GM12874 (cell line): ENCODE data around the gene RASSF7.

ENCODE experiments used
- TF ChIP-seq, protein P1 (sequence below): IDR thresholded peaks from 2 replicates; pipeline ENCODE4 v1.5.1; 2011; ENCODE audit warnings: low read depth, mild to moderate bottlenecking, control low read depth, low read length, moderate library complexity; ENCODE audit not compliant: insufficient read depth

Gene RASSF7

DNA sequence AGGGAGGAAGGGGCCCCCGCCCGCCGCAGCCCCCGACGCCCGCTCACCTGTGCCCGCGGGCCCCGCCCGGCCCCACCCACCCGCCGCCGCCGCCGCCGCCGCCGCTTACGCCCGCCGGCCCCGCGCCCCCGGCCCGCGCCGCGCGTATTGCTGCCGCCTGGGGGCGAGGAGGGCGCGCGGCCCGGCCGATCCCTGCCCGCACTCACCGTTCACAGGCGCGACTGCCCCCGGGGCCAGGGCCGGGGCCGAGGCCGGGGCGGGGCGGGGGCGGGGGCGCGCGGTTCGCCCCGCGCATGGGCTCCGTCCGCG is 25.6 kb upstream of the RASSF7 start:
- TF ChIP-seq, protein P1, sequence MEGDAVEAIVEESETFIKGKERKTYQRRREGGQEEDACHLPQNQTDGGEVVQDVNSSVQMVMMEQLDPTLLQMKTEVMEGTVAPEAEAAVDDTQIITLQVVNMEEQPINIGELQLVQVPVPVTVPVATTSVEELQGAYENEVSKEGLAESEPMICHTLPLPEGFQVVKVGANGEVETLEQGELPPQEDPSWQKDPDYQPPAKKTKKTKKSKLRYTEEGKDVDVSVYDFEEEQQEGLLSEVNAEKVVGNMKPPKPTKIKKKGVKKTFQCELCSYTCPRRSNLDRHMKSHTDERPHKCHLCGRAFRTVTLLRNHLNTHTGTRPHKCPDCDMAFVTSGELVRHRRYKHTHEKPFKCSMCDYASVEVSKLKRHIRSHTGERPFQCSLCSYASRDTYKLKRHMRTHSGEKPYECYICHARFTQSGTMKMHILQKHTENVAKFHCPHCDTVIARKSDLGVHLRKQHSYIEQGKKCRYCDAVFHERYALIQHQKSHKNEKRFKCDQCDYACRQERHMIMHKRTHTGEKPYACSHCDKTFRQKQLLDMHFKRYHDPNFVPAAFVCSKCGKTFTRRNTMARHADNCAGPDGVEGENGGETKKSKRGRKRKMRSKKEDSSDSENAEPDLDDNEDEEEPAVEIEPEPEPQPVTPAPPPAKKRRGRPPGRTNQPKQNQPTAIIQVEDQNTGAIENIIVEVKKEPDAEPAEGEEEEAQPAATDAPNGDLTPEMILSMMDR = no peak

DNA sequence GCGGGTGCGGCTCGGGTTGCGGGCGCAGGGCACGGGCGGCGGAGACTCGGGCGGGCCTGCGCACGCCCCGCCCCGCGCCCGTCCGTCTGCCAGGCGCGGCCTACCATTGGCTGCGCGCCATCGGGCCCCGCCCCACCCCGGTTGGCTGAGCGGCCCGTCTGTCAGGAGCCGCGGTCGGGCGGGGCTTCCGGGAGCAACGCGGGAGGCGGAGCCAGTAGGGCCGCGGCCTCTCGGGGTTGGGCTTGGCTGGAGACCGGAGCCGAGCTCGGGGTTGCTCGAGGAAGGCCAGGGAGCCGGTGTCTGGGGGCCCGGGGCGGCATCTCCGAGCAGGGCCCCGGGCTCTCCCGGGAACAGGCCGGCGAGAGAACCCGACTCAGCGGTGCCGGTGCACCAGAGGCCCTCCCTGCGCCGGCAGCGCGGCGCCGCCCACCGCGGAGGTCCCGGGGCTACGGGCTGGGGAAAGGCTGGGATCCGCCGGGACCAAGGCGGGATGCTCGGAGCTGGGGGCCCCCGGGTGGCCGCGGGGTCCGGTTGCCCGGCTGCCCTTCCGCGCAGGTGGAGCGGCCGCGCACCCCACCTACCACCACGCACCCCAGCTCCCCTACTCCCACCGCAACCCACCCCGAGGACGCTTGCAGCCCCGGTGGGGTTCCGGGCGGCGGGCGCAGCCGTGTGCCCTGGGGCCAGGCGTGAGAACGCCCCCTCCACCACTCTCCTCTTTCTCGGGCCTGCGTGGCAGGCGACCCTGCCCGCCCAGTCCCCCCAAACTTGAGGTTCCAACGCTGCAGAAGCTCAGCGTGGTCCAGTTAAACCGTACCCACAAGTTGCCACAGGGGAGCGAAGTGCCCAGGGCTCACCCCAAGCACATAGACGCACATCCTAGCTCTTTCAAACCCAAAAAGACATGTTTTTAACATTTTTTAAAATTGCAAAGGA is 25.0 kb upstream of the RASSF7 start, which contains the start of gene HRAS:
TSS of gene HRAS (minus strand) at position 58 of the 936 bp plus-strand sequence.
- TF ChIP-seq, protein P1 = no peak

DNA sequence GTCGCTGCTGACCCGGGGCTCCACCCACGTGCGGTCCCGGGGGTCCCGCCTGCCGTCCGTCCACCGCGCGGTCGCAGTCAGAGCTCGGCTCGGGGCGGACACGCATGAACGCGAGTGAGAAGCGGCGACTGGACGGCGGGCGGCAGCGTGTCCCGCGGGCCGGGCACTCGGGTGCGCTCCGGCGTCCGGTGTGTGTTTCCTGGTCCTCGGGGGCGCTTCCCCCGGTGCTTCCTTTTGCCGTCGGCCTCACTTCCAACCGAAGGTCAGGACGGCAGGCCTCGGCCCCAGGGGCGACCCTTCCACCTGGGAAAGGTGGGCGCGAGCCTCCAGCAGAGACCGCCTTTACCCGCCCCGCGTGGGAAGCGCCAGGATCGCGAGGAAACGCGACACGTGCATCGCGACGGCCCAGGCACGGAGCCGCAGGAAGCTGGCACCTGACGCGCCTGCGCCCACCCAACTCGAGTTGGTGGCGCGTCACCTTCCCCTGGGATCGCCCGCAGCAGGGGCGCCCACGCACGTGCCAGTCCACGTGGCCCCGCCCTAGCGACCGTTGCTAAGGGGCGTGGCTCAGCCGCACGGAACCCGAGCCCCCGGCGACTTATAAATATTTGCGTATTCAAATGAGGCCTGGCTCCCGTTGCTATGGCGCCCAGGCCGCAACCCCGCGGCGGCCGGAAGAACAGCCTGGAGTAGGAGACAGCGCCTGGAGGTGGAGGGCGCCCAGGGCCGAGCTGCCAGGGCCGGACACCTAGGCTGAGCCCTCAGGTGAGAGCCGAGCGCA is 23.7 kb upstream of the RASSF7 start, which contains the start of gene LRRC56:
TSS of gene LRRC56 (plus strand) at position 687 of the 781 bp plus-strand sequence. CDS start 3,158 bp downstream, outside the sequence.
- TF ChIP-seq, protein P1 = no peak

DNA sequence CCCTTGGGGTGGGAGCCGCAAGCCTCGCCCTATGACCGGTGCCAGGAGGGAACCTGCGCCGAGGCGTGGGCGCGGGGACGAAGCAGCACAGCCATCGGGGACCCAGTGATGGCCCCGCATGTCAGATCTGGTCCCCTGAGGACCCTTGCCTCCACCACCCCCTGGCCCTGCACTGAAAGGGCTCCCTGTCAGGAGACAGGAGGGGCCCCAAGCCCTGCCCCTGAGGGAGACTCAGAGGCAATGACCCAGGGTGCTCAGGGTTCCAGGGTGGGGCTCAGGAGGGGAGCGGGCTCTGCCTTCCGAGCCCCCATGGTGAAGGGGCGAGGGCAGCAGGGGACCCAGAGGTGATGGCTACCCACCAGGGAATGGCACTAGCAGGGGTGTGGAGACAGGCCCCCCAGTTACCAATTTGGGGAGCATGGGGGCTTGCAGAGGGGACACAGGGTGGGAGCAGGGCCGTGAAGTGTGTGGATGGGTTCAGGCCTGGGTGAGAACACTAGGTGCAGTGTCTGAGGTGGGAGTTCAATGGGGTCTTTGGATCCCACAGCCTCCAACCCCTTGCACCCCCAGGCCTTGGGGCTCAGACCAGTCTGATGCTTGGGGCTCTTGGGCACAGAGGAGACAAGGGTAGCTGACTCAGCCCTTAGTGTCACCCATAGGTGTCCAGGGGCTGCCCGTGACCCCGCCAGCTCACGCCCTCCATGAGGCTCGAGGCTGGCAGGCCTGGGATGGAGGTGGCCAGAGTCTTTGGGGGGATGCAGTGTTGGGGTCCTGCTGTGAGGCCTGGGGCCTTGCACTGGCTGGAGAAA is 22.9 kb upstream of the RASSF7 start:
- TF ChIP-seq, protein P1 = no peak

DNA sequence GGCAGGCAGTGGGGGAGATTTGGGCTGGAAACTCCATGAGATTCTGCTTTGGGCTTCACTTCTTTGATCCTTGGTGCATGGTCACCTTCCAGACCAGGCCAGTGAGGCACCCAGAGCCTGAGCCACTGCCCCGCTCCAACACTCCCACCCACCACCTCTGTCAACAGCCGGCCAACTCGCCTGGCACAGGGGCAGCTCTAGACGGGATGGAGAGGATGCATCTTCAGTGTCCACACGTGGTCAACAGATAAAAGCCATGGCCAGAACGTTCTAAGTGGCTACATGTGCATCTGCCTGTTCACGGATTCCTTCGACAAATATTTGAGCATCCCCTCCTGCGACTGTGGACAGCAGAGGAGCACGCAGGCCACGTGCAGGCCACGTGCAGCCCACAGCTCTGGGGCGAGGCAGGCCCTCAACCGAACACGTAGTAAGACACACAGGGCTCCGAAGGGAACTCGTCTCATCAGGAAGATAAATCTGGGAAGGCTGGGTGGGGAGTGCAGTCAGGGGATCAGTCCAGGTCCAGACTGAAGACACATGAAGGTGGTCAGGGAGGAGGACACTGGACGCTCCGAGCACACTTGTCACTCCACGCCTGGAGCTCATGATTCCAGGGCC is 22.2 kb upstream of the RASSF7 start:
- TF ChIP-seq, protein P1 = no peak

DNA sequence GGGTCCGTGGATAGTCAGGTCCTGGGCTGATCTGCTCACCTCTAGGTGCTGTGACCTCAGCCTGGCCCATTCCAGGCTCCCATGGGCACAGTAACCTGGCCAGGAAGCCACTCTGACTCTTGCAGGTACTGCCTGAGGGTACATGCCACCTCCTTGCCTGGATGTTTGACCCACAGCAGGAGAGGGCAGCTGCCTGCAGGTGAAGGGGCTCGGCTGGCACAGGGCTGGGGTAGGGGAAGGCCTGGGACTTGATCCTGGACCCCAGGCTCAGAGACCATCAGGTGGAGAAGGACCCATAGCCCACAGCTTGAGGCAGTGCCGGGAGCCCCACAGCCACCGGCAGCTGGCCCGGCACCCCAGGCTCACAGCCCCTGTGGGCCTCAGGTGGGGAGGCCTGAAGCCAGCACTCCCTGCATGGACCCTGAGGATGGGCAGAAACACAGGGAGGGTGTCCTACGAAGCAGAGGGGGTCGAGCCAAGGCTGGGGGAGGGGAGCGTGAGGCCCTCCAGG is 20.7 kb upstream of the RASSF7 start:
- TF ChIP-seq, protein P1 = no peak
